ENCODE results near the gene GPATCH8. TPM values are rescaled to one million over a fixed set of nuclear protein-coding genes. Genes with fewer than 3 reads are reported as not detected.

The GPATCH8 gene
- total and polyA plus RNA-seq, 2 donors, result 19.3 to 63.4 TPM

DNA sequence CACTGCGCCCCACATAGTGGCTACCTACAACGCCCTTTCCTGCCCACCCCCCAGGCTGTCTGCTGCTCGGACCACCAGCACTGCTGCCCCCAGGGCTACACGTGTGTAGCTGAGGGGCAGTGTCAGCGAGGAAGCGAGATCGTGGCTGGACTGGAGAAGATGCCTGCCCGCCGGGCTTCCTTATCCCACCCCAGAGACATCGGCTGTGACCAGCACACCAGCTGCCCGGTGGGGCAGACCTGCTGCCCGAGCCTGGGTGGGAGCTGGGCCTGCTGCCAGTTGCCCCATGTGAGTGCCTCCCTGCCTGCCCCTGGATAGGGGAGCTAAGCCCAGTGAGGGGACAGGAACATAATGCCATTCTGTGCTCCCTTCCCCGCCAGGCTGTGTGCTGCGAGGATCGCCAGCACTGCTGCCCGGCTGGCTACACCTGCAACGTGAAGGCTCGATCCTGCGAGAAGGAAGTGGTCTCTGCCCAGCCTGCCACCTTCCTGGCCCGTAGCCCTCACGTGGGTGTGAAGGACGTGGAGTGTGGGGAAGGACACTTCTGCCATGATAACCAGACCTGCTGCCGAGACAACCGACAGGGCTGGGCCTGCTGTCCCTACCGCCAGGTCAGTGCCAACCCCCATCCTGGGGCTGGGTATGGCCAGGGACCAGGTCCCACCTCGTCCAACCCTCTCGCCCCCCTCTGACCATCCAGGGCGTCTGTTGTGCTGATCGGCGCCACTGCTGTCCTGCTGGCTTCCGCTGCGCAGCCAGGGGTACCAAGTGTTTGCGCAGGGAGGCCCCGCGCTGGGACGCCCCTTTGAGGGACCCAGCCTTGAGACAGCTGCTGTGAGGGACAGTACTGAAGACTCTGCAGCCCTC lies 151.0 kb downstream of the GPATCH8 start:
- H3K4me3 ChIP-seq (ENCODE audit: low read depth, low read length), result no peak overlapping the region
- 83% methylated on average over 36 of the region's 36 CpGs for WGBS
- no peak for DNase-seq (ENCODE audit: extremely low spot score)
- H3K27ac ChIP-seq (ENCODE audit: low read depth), result no peak overlapping the region
- H3K36me3 ChIP-seq (ENCODE audit: insufficient read depth), result peaks cover 2% of the 10 kb centered on the region
- H3K4me1 ChIP-seq (ENCODE audit: insufficient read depth), result no peaks in the 10 kb centered on the region

DNA sequence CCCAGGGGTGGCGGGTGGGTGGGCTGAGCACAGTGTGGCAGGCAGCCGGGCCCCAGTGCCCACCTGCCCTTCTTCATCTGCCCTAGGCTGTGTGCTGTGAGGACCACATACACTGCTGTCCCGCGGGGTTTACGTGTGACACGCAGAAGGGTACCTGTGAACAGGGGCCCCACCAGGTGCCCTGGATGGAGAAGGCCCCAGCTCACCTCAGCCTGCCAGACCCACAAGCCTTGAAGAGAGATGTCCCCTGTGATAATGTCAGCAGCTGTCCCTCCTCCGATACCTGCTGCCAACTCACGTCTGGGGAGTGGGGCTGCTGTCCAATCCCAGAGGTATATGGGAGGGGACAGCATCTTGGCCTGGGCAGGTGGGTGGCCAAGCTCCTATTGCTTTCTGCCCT lies 151.7 kb downstream of the GPATCH8 start:
- Histone ChIP-seq H3K4me1 (ENCODE audit: insufficient read depth) (no peaks in the 10 kb centered on the region), H3K27ac (ENCODE audit: low read depth) (no peak overlapping the region), H3K4me3 (ENCODE audit: low read depth, low read length) (no peak overlapping the region), H3K36me3 (ENCODE audit: insufficient read depth) (peaks cover 2% of the 10 kb centered on the region)
- 88% methylated on average over 8 of the region's 8 CpGs for WGBS
- DNase-seq (ENCODE audit: extremely low spot score), result no peak

DNA sequence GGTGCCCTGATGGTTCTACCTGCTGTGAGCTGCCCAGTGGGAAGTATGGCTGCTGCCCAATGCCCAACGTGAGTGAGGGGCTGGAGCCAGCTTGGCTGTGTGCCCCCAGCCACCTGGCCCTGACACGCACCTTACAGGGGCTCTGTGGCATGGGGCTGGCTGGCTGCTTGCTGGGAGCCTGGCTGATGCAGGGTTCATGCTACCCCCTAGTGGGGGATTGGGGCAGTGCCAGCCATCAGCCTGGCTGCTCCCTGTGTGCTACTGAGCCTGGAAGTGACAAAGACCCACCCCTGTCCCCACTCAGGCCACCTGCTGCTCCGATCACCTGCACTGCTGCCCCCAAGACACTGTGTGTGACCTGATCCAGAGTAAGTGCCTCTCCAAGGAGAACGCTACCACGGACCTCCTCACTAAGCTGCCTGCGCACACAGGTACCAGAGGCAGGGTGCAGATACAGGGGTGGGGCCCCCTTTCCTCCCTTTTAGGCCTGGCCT lies 152.4 kb downstream of the GPATCH8 start:
- Histone ChIP-seq H3K27ac (ENCODE audit: low read depth) (no peak overlapping the region), H3K36me3 (ENCODE audit: insufficient read depth) (peaks cover 2% of the 10 kb centered on the region), H3K4me1 (ENCODE audit: insufficient read depth) (no peaks in the 10 kb centered on the region), H3K4me3 (ENCODE audit: low read depth, low read length) (no peak overlapping the region)
- 64% methylated on average over 6 of the region's 6 CpGs for WGBS
- DNase-seq (ENCODE audit: extremely low spot score), result no peak

DNA sequence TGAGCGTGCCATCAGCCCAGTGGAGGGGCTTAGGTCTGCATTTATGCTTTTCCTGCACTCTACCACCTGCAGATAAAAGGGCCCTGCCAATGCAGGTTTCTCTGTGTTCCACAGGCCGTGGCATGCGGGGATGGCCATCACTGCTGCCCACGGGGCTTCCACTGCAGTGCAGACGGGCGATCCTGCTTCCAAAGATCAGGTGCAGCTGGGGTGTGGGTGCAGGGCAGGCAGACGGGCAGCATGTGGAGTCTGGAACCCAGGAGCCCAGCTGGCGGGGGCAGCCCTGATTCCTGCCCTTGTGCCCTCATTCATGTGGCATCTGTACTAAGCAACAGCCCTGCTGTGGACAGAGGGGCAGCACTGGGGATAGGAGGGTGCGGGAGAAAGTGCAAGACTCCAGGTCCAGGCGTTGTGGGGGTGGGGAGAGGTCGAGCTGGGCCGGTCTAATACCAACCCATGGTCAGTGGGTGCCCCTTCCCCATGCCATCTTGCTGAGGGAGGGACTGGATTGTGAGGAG lies 153.6 kb downstream of the GPATCH8 start:
- peaks cover 2% of the 10 kb centered on the region for H3K36me3 ChIP-seq (ENCODE audit: insufficient read depth)
- WGBS, result 90% methylated on average over 12 of the region's 12 CpGs
- no peak overlapping the region for H3K4me3 ChIP-seq (ENCODE audit: low read depth, low read length)
- DNase-seq (ENCODE audit: extremely low spot score), result no peak
- H3K27ac ChIP-seq (ENCODE audit: low read depth), result no peak overlapping the region
- no peaks in the 10 kb centered on the region for H3K4me1 ChIP-seq (ENCODE audit: insufficient read depth)

DNA sequence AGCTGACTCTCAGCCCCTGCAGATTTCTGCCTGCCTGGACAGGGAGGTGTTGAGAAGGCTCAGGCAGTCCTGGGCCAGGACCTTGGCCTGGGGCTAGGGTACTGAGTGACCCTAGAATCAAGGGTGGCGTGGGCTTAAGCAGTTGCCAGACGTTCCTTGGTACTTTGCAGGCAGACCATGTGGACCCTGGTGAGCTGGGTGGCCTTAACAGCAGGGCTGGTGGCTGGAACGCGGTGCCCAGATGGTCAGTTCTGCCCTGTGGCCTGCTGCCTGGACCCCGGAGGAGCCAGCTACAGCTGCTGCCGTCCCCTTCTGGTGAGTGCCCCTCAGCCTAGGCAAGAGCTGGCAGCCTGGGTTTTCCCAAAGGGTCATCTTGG lies 154.2 kb downstream of the GPATCH8 start:
- DNase-seq (ENCODE audit: extremely low spot score), result no peak
- H3K27ac ChIP-seq (ENCODE audit: low read depth), result no peak overlapping the region
- peaks cover 2% of the 10 kb centered on the region for H3K36me3 ChIP-seq (ENCODE audit: insufficient read depth)
- H3K4me3 ChIP-seq (ENCODE audit: low read depth, low read length), result no peak overlapping the region
- WGBS, result 86% methylated on average over 6 of the region's 6 CpGs
- H3K4me1 ChIP-seq (ENCODE audit: insufficient read depth), result no peaks in the 10 kb centered on the region

DNA sequence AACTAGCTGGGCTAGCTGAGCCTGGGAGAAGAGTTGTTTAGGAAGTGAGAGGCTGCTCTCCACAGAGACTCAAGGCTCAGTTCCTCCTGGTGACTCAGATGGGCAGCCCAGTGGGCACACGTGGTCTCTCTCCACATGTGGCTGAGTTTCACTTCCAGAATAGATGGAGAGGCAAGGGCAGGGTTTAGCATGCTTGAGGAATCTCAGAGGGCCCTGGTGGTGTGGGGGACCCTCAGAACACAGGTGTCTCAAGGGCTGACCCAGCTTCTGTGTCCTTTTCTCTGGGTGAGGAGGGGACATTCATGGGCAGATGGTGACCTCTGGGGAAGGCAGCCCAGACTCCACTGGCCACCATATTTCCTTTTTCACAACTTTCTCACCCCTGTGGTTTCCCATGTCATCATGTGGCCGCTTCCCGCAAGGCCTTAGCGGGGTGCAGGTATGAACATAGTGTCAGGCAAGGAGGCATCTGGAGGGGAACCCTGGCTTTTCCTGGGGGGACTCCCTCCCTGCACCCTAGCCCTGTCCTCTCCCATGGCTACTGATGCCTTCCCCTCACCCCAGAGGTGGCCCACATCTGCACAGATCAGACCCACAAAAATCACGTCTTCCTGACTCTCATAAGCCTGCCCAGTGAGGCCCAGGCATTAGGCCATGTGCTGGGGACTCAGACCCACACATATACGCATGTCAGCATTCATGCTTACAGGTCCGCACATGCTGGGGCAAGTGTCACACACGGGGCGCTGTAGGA lies 154.8 kb downstream of the GPATCH8 start:
- no peak overlapping the region for H3K27ac ChIP-seq (ENCODE audit: low read depth)
- DNase-seq (ENCODE audit: extremely low spot score), result no peak
- WGBS, result 77% methylated on average over 9 of the region's 9 CpGs

More for the DNA sequence above, 154.8 kb downstream of the GPATCH8 start:
- H3K36me3 ChIP-seq (ENCODE audit: insufficient read depth), result peaks cover 2% of the 10 kb centered on the region
- no peak overlapping the region for H3K4me3 ChIP-seq (ENCODE audit: low read depth, low read length)
- H3K4me1 ChIP-seq (ENCODE audit: insufficient read depth), result no peaks in the 10 kb centered on the region

Small RNA genes within 50 kb of the gene (small RNA-seq; reads per million reads assigned to genes)
- gene RN7SL258P, result not detected

Other genes starting within 250 kb of the GPATCH8 start
- 6.7 TPM for gene SLC4A1, start 235.3 kb downstream of the GPATCH8 start, total RNA-seq
- not detected for gene SLC4A1, start 235.3 kb downstream of the GPATCH8 start, polyA plus RNA-seq
- 2.0 TPM for gene RUNDC3A, start 194.8 kb downstream of the GPATCH8 start, total RNA-seq
- 1.8 TPM for gene RUNDC3A, start 194.8 kb downstream of the GPATCH8 start, polyA plus RNA-seq
- 27.9 TPM for gene SLC25A39, start 178.6 kb downstream of the GPATCH8 start, total RNA-seq
- gene SLC25A39, start 178.6 kb downstream of the GPATCH8 start, polyA plus RNA-seq, result 74.9 TPM
- gene GRN, start 158.1 kb downstream of the GPATCH8 start, total RNA-seq, result 155 TPM
- 241 TPM for gene GRN, start 158.1 kb downstream of the GPATCH8 start, polyA plus RNA-seq
- 5.7 TPM for gene FAM171A2, start 139.6 kb downstream of the GPATCH8 start, total RNA-seq
- gene FAM171A2, start 139.6 kb downstream of the GPATCH8 start, polyA plus RNA-seq, result 0.84 TPM
- gene ITGA2B, start 113.8 kb downstream of the GPATCH8 start, total RNA-seq, result 2.3 TPM
- gene ITGA2B, start 113.8 kb downstream of the GPATCH8 start, polyA plus RNA-seq, result 0.56 TPM
- 9.8 TPM for gene FZD2, start 54.1 kb upstream of the GPATCH8 start, total RNA-seq
- 14.7 TPM for gene FZD2, start 54.1 kb upstream of the GPATCH8 start, polyA plus RNA-seq
- gene MEIOC, start 153.1 kb upstream of the GPATCH8 start, total RNA-seq, result not detected
- gene MEIOC, start 153.1 kb upstream of the GPATCH8 start, polyA plus RNA-seq, result 0.05 TPM
- 27.4 TPM for gene CCDC43, start 186.4 kb upstream of the GPATCH8 start, total RNA-seq
- gene CCDC43, start 186.4 kb upstream of the GPATCH8 start, polyA plus RNA-seq, result 10.8 TPM
- 7.1 TPM for gene DBF4B, start 205.3 kb upstream of the GPATCH8 start, total RNA-seq
- 7.2 TPM for gene DBF4B, start 205.3 kb upstream of the GPATCH8 start, polyA plus RNA-seq